Vagina (tissue), 2 donors: ENCODE measurements around the gene CRACDL.

Experiments used
- POLR2A ChIP-seq, 2 donors: fragments of 450-650 bp; IDR thresholded peaks; one replicate each; pipeline ENCODE4 v1.6.1; 2017; ENCODE audit warnings: antibody characterized with exemption in 2 of 2, mild to moderate bottlenecking in 2 of 2, moderate library complexity in 2 of 2
- POLR2AphosphoS5 ChIP-seq, 2 donors: sonication (generic); formaldehyde crosslinking; IDR thresholded peaks; one replicate each; pipeline ENCODE4 v1.9.0; 2017; ENCODE audit warnings: antibody characterized with exemption in 2 of 2, mild to moderate bottlenecking in 2 of 2, low read depth in 1 of 2; ENCODE audit not compliant: insufficient read depth in 1 of 2
- TF ChIP-seq, protein P1 (sequence below), 3 experiments: fragments of 450-650 bp in 2 of 3; fragments of 200-600 bp in 1 of 3; sonication (generic) in 1 of 3; IDR thresholded peaks; one replicate each; pipeline ENCODE4 v1.5.1; 2017 to 2019; ENCODE audit warnings: antibody characterized with exemption in 3 of 3, mild to moderate bottlenecking in 2 of 3, moderate library complexity in 2 of 3

GRCh38 chr2:98803405-98804264 lies 132.4 kb downstream of the CRACDL start:
- no peak for TF ChIP-seq POLR2A (IDR thresholded peaks at IDR 0.05)
- TF ChIP-seq, protein P1, sequence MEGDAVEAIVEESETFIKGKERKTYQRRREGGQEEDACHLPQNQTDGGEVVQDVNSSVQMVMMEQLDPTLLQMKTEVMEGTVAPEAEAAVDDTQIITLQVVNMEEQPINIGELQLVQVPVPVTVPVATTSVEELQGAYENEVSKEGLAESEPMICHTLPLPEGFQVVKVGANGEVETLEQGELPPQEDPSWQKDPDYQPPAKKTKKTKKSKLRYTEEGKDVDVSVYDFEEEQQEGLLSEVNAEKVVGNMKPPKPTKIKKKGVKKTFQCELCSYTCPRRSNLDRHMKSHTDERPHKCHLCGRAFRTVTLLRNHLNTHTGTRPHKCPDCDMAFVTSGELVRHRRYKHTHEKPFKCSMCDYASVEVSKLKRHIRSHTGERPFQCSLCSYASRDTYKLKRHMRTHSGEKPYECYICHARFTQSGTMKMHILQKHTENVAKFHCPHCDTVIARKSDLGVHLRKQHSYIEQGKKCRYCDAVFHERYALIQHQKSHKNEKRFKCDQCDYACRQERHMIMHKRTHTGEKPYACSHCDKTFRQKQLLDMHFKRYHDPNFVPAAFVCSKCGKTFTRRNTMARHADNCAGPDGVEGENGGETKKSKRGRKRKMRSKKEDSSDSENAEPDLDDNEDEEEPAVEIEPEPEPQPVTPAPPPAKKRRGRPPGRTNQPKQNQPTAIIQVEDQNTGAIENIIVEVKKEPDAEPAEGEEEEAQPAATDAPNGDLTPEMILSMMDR (IDR thresholded peaks at IDR 0.05): no peak
- TF ChIP-seq POLR2AphosphoS5 (IDR thresholded peaks at IDR 0.05; ENCODE audit: insufficient read depth in 1 of 2, low read depth in 1 of 2): no peak
